CD14-positive monocyte (primary cell): ENCODE measurements around the gene SOX30. TPM values are rescaled to one million over a fixed set of nuclear protein-coding genes. Genes with fewer than 3 reads are reported as not detected.

Experiments used
- DNase-seq, 3 donors: peaks; one replicate each; pipeline ENCODE4 v3.0.0-alpha.2; 2011 to 2022
- H2AFZ ChIP-seq: 2 replicates; pipeline ENCODE4 v1.6.0; 2012; ENCODE audit warnings: mild to moderate bottlenecking, low read depth, low read length, inconsistent platforms; ENCODE audit not compliant: insufficient read depth, poor library complexity, severe bottlenecking
- H3K27ac ChIP-seq, 2 donors: 1 replicate in 1 of 2; 2 replicates in 1 of 2; pipeline ENCODE4 v1.5.1; 2012 to 2013; ENCODE audit warnings: low read length in 2 of 2, control low read depth in 1 of 2, inconsistent platforms in 1 of 2, low read depth in 1 of 2, mild to moderate bottlenecking in 1 of 2
- H3K27me3 ChIP-seq, 2 donors: one replicate each; pipeline versions ENCODE4 v1.6.0 to v1.6.1; 2011 to 2013; ENCODE audit warnings: low read length in 2 of 2; ENCODE audit not compliant: control insufficient read depth in 2 of 2, insufficient read depth in 2 of 2
- H3K36me3 ChIP-seq, 2 donors: replicated peaks in 1 of 2; 1 replicate in 1 of 2; 2 replicates in 1 of 2; pipeline versions ENCODE4 v1.5.1 to v1.6.1; 2012 to 2013; ENCODE audit warnings: low read length in 2 of 2, control low read depth in 1 of 2, inconsistent platforms in 1 of 2, mild to moderate bottlenecking in 1 of 2; ENCODE audit not compliant: insufficient read depth in 2 of 2, control insufficient read depth in 1 of 2
- H3K4me1 ChIP-seq, 2 donors: 1 replicate in 1 of 2; 2 replicates in 1 of 2; pipeline versions ENCODE4 v1.5.1 to v1.6.1; 2012 to 2013; ENCODE audit warnings: low read length in 2 of 2, control low read depth in 1 of 2, inconsistent platforms in 1 of 2, mild to moderate bottlenecking in 1 of 2, moderate library complexity in 1 of 2; ENCODE audit not compliant: insufficient read depth in 2 of 2, control insufficient read depth in 1 of 2
- H3K4me2 ChIP-seq: replicated peaks from 2 replicates; pipeline ENCODE3; 2012; ENCODE audit warnings: low read length, moderate library complexity, mild to moderate bottlenecking; ENCODE audit not compliant: poor library complexity, severe bottlenecking; ENCODE audit errors: extremely low read depth
- H3K4me3 ChIP-seq, 3 experiments: fragments of 200-600 bp in 1 of 3; sonication (generic) in 1 of 3; replicated peaks in 1 of 3; 1 replicate in 2 of 3; 2 replicates in 1 of 3; pipeline ENCODE4 v1.5.1; 2011 to 2013; ENCODE audit warnings: low read length in 3 of 3, mild to moderate bottlenecking in 3 of 3, control low read depth in 2 of 3, low read depth in 2 of 3, inconsistent platforms in 1 of 3, moderate library complexity in 1 of 3
- H3K79me2 ChIP-seq: 2 replicates; pipeline ENCODE4 v1.6.0; 2012; ENCODE audit warnings: mild to moderate bottlenecking, control low read depth, inconsistent platforms, low read length, moderate library complexity; ENCODE audit not compliant: insufficient read depth
- H3K9ac ChIP-seq: 2 replicates; pipeline ENCODE4 v1.6.0; 2017; ENCODE audit warnings: low read length, mild to moderate bottlenecking; ENCODE audit not compliant: insufficient read depth, poor library complexity, severe bottlenecking
- H3K9me3 ChIP-seq, 2 donors: replicated peaks in 1 of 2; 1 replicate in 1 of 2; 2 replicates in 1 of 2; pipeline versions ENCODE4 v1.5.1 to v1.6.1; 2012 to 2013; ENCODE audit warnings: low read length in 2 of 2, control low read depth in 1 of 2; ENCODE audit not compliant: control insufficient read depth in 1 of 2, insufficient read depth in 1 of 2
- H4K20me1 ChIP-seq: 2 replicates; pipeline ENCODE4 v1.6.0; 2012; ENCODE audit warnings: mild to moderate bottlenecking, low read length, control low read depth, moderate library complexity; ENCODE audit not compliant: insufficient read depth
- H3K27ac Mint-ChIP-seq, 7 donors: one replicate each; pipeline ENCODE4 v1.8.0; 2020; ENCODE audit warnings: mild to moderate bottlenecking in 7 of 7, mixed read lengths in 7 of 7, moderate library complexity in 6 of 7, inconsistent platforms in 2 of 7
- H3K27me3 Mint-ChIP-seq, 3 donors: one replicate each; pipeline ENCODE4 v1.8.0; 2021 to 2022; ENCODE audit warnings: low read depth in 3 of 3, mild to moderate bottlenecking in 3 of 3, mixed read lengths in 3 of 3, moderate library complexity in 3 of 3, inconsistent platforms in 1 of 3
- H3K36me3 Mint-ChIP-seq, 2 donors: one replicate each; pipeline ENCODE4 v1.8.0; 2020; ENCODE audit warnings: mixed read lengths in 2 of 2, inconsistent platforms in 1 of 2, mild to moderate bottlenecking in 1 of 2
- H3K4me1 Mint-ChIP-seq: one replicate; pipeline ENCODE4 v1.8.0; 2020; ENCODE audit warnings: mild to moderate bottlenecking, mixed read lengths
- H3K4me3 Mint-ChIP-seq, 2 donors: one replicate each; pipeline ENCODE4 v1.8.0; 2020; ENCODE audit warnings: mild to moderate bottlenecking in 2 of 2, mixed read lengths in 2 of 2, moderate library complexity in 1 of 2
- H3K9me3 Mint-ChIP-seq, 7 donors: one replicate each; pipeline ENCODE4 v1.8.0; 2020 to 2022; ENCODE audit warnings: mixed read lengths in 7 of 7, mild to moderate bottlenecking in 6 of 7, moderate library complexity in 6 of 7, inconsistent platforms in 2 of 7
- WGBS: methylation state at CpG from one replicate; pipeline ENCODE4 v1.1.5; 2013; ENCODE audit warnings: missing lambda C conversion rate; ENCODE audit not compliant: insufficient coverage; 5-methylcytosine and 5-hydroxymethylcytosine counted together
- intact Hi-C, 2 donors: fragments of 100-400 bp; cut with micrococcal nuclease; formaldehyde crosslinking; loops; one replicate each; pipeline versions ENCODE4 v1.15.0 to v1.15.1; 2023
- polyA plus RNA-seq, 3 donors: library from polyadenylated mRNA; depleted of rRNA in 1 of 3; unstranded in 2 of 3; stranded (reverse) in 1 of 3; fragments of 300-500 nt in 2 of 3; fragments of >200 nt in 1 of 3; fragmentation: Illumina TruSeq in 2 of 3; gene quantifications; 1 replicate in 2 of 3; 2 replicates in 1 of 3; pipeline ENCODE4 v1.2.3, GENCODE V29; 2012 to 2021
- TF ChIP-seq, protein P1 (sequence below): fragments of 200-600 bp; IDR thresholded peaks from one replicate; pipeline ENCODE4 v1.8.0; 2022; ENCODE audit warnings: antibody characterized with exemption, mild to moderate bottlenecking

SOX30 gene
- polyA plus RNA-seq, 3 donors, result 0.03 to 0.22 (median 0.12) TPM

DNA sequence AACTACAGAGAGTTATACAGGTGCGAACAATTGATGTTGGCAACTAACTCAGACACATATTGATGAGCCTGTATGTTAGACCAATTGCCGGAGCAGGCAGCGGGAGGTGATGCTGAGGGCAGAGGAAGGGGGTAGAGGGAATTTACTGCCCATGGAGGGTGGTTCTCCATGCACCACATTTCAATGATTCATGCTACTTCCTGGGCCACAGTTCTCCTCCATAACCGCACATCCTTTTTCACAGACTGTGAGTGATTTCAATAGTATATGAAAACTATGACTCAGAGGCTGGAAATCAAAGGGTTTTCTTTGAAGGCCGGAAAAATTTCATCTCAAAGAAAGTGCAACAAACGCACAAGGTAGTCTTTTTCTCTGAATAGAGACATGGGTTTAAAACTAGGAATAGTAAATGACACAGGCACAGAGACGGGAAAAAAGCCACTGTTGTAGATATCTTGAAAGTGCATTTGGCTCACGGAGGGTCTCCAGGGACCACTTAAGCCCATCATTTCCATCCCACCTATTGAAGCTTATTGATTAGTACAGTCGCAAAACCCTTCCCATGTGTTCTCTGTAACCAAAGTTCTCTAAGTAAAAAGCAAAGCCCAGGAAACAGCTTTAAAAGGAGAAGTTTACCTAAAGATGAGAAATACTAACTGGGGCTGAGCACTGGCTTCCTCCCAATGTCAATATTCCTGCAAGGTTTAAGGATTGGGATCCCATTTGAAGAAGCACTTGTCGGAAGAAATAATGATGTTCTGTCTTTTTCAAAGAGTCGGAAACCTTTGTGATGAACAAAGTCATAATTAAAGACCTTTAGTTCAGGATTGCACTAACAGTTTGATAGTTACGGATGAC is 48.7 kb downstream of the SOX30 start:
- H3K79me2 ChIP-seq, result no peaks in the 10 kb centered on the region
- H3K9ac ChIP-seq, result no peak overlapping the region
- no peaks in the 10 kb centered on the region for H3K9me3 ChIP-seq
- no peaks in the 10 kb centered on the region for H3K27me3 ChIP-seq
- DNase-seq, result peak; percentile 87 to 97 (median 93)
- peaks cover 0 to 2% (median 0%) of the 10 kb centered on the region in 7 donors for H3K9me3 Mint-ChIP-seq
- peak overlapping the region in 1 of 3 experiments; percentile 36 for H3K4me3 ChIP-seq
- H3K36me3 Mint-ChIP-seq, result peaks cover 0 to 1% of the 10 kb centered on the region in 2 donors
- H2AFZ ChIP-seq, result no peak overlapping the region
- no peaks in the 10 kb centered on the region for H4K20me1 ChIP-seq
- peak overlapping the region in 1 of 2 donors; percentile 85 for H3K27ac ChIP-seq
- peaks cover 0 to 12% (median 5%) of the 10 kb centered on the region in 3 donors for H3K27me3 Mint-ChIP-seq
- H3K4me1 ChIP-seq, result peaks cover 43 to 63% of the 10 kb centered on the region in 2 donors
- peak overlapping the region; percentile 78 to 96 (median 90) for H3K27ac Mint-ChIP-seq
- H3K36me3 ChIP-seq, result no peaks in the 10 kb centered on the region
- TF ChIP-seq, protein P1, sequence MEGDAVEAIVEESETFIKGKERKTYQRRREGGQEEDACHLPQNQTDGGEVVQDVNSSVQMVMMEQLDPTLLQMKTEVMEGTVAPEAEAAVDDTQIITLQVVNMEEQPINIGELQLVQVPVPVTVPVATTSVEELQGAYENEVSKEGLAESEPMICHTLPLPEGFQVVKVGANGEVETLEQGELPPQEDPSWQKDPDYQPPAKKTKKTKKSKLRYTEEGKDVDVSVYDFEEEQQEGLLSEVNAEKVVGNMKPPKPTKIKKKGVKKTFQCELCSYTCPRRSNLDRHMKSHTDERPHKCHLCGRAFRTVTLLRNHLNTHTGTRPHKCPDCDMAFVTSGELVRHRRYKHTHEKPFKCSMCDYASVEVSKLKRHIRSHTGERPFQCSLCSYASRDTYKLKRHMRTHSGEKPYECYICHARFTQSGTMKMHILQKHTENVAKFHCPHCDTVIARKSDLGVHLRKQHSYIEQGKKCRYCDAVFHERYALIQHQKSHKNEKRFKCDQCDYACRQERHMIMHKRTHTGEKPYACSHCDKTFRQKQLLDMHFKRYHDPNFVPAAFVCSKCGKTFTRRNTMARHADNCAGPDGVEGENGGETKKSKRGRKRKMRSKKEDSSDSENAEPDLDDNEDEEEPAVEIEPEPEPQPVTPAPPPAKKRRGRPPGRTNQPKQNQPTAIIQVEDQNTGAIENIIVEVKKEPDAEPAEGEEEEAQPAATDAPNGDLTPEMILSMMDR, result no peak
- peaks cover 52% of the 10 kb centered on the region for H3K4me1 Mint-ChIP-seq
- peak overlapping the region in 1 of 2 donors; percentile 48 for H3K4me3 Mint-ChIP-seq
- H3K4me2 ChIP-seq, result peak overlapping the region; percentile 45
- 80% methylated on average over 1 of the region's 12 CpGs for WGBS
- intact Hi-C loops, result loop anchor here in 1 of 2 donors (10.0 kb wide), 1 partner anchor 49 kb away; no protein-coding TSS in a partner anchor

DNA sequence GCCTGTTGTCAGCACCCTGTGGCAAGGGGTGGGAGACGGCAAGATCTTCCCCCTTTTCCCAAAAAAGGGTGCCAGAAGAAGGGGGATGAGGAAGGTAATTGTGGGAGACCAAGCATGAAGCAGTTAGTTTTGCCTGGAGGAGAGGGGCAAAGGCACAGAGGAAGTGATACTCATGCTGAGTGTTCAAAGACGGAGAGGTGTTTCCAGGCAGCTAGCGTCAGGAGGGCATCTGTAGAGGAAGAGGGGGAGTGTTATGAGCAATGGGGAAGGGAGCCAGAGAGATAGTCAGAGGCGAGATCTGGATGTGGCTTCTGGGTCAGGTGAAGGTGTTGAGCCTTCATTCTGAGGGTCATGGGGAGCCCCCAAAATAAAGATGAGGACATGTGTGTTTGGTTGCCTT is 49.7 kb downstream of the SOX30 start:
- Histone ChIP-seq H3K27ac (peak overlapping the region; percentile 24 to 85), H3K9me3 (no peaks in the 10 kb centered on the region), H2AFZ (no peak overlapping the region), H3K9ac (no peak overlapping the region), H3K36me3 (no peaks in the 10 kb centered on the region), H3K79me2 (no peaks in the 10 kb centered on the region), H3K4me3 (peak overlapping the region in 1 of 3 experiments; percentile 24), H3K4me1 (peaks cover 43 to 53% of the 10 kb centered on the region in 2 donors), H3K4me2 (peak overlapping the region; percentile 29), H3K27me3 (no peaks in the 10 kb centered on the region), H4K20me1 (no peaks in the 10 kb centered on the region)
- peaks cover 0 to 8% (median 4%) of the 10 kb centered on the region in 3 donors for H3K27me3 Mint-ChIP-seq
- intact Hi-C loops, result loop anchor here in 1 of 2 donors (10.0 kb wide), 1 partner anchor 48 kb away; no protein-coding TSS in a partner anchor
- peaks cover 0 to 2% (median 0%) of the 10 kb centered on the region in 7 donors for H3K9me3 Mint-ChIP-seq
- H3K4me3 Mint-ChIP-seq, result peak overlapping the region in 1 of 2 donors; percentile 49
- H3K4me1 Mint-ChIP-seq, result peaks cover 41% of the 10 kb centered on the region
- TF ChIP-seq, protein P1, result no peak
- H3K36me3 Mint-ChIP-seq, result peaks cover 0 to 1% of the 10 kb centered on the region in 2 donors
- DNase-seq, result peak; percentile 46 to 89 (median 75)
- 0% methylated on average over 3 of the region's 4 CpGs for whole genome bisulfite sequencing
- peak overlapping the region; percentile 78 to 96 (median 90) for H3K27ac Mint-ChIP-seq
